SW 1271 (cell line): ENCODE measurements around the gene GUK1.
"Not testable (repeated sequence)": the region's sequence is repeated elsewhere in the genome, so short reads cannot be mapped to it uniquely, and the experiment has no call there.

Source experiments
- DNase-seq, 2 experiments: peaks; one replicate each; lab custom pipeline; 2025; lab: John Stamatoyannopoulos, UW

GUK1 gene

GRCh38 chr1:228104526-228105269 is 35.4 kb upstream of the GUK1 start:
- DNase-seq, result no peak

- no peak for DNase-seq
These were observed 34.6 kb upstream of the GUK1 start for GRCh38 chr1:228105270-228105995.

- DNase-seq, result no peak
These were observed 33.9 kb upstream of the GUK1 start for GRCh38 chr1:228105996-228106799.

GRCh38 chr1:228106800-228107054 is 33.4 kb upstream of the GUK1 start:
- no peak for DNase-seq

- DNase-seq, result no peak
These were observed 32.4 kb upstream of the GUK1 start for GRCh38 chr1:228107636-228108035.

GRCh38 chr1:228108055-228108690 is 31.9 kb upstream of the GUK1 start:
- DNase-seq, result no peak

GRCh38 chr1:228108742-228109072 is 31.4 kb upstream of the GUK1 start:
- DNase-seq, result no peak

GRCh38 chr1:228109073-228109961 is 30.8 kb upstream of the GUK1 start, which contains the start of gene MRPL55:
MRPL55 (minus strand) TSS chr1:228109299; CDS start chr1:228108260, 1,039 bp downstream.
- peak; percentile 57 to 85 for DNase-seq

- DNase-seq, result peak in 1 of 2 experiments; percentile 12
These were observed 30.1 kb upstream of the GUK1 start for GRCh38 chr1:228109962-228110488.

- no peak for DNase-seq
These were observed 29.5 kb upstream of the GUK1 start for GRCh38 chr1:228110556-228110955.

- not testable (repeated sequence) for DNase-seq
These were observed 28.8 kb upstream of the GUK1 start for GRCh38 chr1:228111315-228111714.

GRCh38 chr1:228112167-228112566 is 27.9 kb upstream of the GUK1 start:
- DNase-seq, result no peak

- no peak for DNase-seq
These were observed 27.5 kb upstream of the GUK1 start for GRCh38 chr1:228112617-228113016.

DNA sequence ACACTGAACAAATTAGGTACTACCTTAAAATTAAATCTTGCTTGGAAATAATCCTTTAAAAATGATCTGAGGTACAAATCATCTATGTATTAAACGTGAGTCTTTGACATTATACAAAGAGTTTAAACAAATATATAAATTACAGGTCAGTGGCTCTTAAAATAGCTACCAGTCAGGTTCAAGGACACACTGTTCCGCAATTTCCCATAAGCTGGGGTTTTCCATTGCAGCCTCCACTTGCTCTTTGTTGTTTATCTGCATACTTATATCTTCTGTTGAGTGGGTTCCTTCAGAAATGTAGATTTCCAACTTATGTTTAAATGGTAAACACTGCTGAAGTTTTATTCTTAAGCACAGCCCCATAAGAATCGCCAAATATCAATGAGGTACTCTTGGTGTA is 25.3 kb upstream of the GUK1 start:
- no peak for DNase-seq

DNA sequence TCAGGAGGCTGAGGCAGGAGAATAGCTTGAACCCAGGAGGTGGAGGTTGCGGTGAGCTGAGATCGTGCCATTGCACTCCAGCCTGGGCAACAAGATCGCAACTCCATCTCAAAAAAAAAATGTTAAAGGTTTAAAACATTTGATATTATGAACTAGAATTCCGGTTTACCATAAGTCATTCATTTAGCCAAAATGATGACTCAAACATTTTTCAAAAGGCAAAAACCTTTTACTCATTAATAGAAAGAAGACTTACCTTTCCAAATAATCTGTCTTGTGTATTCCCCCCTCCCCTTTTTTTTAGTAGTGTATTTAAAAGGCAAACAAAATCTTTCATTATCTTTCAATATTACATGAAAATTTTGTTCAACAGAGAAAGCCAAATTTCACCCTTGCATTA is 22.7 kb upstream of the GUK1 start:
- DNase-seq, result no peak

DNA sequence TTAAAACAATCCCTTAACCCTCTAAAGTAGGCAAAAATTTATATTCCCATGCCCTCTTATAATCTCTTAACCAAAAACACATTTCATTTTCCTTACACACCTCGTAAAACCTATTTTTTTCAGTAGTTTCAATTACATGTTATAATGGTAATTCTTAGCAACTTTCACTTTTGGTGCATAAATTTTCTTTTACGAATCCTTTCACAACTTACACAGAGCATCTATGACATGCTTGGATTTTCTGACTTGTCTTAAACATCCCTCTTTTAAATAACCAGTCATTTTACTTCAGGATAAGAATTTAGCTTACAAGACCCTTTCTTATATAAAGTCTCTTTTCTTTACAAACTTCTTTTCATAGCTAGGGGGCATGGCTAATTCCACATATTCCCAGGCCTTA is 22.0 kb upstream of the GUK1 start:
- no peak for DNase-seq

- no peak for DNase-seq
These were observed 19.7 kb upstream of the GUK1 start for GRCh38 chr1:228120351-228120750.

GRCh38 chr1:228120857-228121489 is 19.1 kb upstream of the GUK1 start:
- no peak for DNase-seq

DNA sequence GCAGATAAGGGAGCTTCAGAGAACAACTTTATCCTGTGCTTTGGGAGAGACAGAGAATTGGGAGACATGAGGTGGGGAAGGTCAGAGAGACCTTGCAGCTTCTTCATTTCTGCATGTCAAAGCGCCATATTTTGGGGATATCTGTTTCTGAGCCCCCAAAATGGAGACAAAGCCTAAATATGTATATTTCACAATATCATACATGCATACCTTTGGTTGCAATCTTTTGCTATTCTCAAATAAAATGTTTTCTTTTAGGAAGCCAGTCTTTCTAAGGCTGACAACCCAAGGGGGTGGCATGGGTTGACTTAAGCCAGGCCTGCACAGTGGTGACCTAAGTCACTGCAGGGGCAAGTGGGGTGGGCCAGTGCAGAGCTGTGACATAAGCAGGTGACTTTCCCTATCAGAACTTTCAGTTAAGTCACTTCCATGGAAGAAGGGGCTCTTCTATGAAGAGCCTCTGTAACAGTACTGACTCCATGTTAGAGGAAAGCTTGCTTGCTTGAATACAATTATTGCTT is 17.1 kb upstream of the GUK1 start:
- no peak for DNase-seq

DNA sequence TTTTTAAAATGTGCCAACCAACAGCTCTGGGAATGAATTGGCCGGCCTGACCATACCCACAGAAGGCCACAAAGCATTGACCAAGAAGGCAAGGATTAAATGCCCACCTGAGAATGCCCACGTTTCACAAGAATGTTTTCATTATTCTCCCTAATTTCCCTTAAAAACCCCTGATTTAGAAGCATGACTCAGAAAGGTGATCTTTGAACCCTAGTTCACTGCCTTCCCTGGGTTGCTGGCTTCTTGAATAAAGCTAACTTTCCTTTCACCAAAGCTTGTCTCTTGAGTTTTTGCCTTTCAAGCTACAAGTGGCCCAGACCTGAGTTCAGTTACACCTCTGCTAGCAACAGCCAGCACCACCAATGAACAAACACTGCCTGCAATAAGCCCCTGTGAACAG is 16.6 kb upstream of the GUK1 start:
- no peak for DNase-seq

DNA sequence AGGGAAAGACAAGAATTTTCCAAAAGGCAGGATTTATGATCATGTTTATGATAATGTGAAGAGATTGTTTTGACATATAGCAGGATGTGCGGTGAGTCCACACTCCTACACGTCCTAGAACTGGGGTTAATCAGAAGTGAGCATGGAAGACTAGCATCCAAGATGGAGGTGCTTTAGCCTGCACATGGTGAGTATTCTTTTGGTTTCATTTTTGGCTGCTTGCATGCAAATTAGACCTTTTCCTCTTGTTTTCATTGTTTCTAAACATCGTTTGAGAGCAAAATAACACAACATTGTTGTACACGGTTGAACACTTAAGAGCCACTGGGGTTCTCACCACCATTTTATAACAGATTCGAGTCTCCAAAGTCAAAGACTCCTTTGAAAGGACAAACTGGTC is 14.9 kb upstream of the GUK1 start:
- no peak for DNase-seq
